HG02973 (cell line): Measurements from ENCODE around the gene EPHA3.

Experiments used
- ATAC-seq: cut with Tn5 transposase; IDR thresholded peaks from one replicate; pipeline ENCODE4 v1.9.1; 2021; ENCODE audit warnings: moderate library complexity; ENCODE audit not compliant: unreplicated experiment

EPHA3 gene

DNA sequence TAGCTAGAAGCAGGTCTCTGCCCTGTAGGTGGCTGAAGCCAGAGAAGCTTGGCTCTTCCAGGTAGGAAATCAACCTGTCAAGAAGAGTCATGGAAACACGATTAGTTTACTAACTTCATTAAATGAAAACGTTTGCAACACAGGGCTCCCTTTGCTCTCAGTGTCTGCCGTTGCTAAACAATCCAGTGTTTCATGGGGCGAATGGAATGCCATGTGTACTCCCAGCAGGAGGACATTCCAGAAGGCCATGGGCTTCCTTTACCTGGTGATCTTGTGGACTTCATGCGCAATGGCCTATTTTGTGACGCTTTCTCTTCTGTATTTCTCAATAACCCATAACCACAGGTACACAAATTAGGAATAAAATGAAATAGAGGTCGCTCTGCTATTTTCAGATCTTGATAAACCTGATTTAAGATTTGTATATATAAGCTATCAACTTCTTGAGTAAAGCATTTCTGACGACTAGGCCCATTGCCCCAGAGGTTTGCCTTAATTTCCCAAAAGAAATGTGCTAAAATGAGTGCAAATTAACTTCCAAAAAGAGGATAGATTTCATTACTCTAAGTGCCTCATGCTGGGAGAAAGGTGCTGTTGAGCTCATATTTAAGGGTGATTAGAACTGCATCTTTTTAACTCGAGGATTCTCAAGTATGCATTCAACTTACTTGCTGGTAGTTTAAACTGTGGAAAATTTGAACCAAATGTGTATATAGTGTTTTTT, 171.0 kb downstream of the EPHA3 start:
- no peak for ATAC-seq

DNA sequence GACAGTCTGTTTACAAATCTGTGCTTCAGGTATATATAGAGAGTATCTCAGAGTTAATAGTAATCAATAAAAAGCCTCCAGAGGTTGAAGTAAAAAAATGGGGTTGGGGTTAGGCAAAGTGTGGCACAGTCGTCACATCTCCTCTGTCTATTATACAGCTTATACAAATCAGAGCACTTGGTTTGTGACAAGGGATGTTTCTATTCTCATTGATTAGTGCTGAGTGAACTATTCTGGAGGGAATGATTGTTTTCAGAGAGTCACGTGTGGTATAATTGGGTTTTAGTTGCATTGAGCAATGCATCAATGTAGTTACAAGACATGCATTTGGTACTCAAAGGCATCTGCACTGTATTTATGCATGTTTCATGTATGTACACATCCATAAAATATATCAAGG, 172.9 kb downstream of the EPHA3 start:
- ATAC-seq: no peak

DNA sequence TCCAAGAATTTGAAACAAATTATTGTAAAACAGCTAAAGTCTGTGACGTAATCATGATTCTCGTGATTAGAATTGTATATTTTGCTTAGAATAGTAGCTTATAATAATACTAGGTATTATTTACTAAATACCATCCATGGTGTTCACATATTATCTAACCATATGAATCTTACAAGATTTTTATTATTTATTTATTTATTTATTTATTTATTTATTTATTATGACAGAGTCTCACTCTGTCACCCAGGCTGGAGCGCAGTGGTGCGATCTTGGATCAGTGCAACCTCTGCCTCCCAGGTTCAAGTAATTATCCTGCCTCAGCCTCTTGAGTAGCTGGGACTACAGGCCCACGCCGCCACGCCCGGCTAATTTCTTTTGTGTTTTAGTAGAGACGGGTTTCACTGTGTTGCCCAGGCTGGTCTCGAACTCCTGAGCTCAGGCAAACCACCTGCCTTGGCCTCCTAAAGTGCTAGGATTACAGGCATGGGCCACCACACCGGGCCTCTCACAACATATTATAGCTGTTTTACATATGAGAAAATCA, 173.5 kb downstream of the EPHA3 start:
- no peak for ATAC-seq

DNA sequence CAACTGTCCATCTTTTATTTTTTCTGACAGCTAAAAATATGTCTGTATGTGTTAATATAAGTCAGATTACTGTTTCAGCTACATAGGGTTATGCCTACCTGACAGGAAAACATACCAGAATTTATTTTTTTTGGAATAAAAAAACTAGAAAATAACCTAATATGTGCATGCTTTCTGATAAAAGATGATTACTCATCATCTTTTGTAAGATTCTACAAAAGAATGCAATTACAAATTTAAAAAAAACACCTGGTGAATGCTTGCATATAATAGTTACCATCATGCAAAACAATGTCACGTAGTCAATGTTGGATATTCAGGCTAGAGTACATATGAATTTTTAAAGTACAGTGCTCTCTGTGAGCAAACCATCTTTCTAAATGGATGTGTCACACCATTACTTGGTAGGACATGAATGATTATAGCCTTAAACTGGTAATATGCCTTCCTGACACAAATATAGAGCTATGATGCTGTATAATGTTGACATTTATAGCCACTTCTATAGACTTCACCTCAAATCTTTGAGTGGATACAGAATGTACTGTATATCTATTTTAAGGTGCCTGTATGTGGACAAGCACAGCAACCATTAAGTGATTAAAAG, 180.6 kb downstream of the EPHA3 start:
- no peak for ATAC-seq

DNA sequence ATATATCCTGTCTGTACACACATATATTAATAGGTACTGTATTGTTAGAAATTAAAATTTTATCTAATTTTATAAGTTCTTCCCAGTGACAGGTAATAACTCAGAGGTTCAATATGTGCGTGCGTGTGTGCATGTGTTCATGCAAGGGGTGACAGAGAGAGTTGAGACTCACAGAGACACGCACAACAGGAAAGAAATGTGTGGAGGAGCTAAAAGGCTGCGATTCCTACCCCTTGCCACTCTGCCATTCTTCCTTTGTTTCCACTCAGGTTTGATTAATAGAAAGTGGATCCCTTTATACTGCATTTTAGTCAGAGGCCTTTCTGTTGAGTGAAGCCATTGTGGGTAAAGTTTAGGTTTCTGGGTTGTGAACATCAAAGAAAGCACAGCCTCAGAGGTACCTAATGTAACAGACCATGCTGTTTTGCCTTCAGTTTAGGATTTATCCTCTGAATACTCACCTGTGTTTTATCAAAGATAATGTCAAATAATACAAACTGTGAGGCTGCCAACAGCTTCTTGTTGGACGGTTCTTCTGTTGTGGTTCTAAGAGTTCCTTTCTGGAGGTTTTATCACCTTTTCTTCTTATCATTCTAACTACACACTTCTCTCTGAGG, 182.3 kb downstream of the EPHA3 start:
- no peak for ATAC-seq

DNA sequence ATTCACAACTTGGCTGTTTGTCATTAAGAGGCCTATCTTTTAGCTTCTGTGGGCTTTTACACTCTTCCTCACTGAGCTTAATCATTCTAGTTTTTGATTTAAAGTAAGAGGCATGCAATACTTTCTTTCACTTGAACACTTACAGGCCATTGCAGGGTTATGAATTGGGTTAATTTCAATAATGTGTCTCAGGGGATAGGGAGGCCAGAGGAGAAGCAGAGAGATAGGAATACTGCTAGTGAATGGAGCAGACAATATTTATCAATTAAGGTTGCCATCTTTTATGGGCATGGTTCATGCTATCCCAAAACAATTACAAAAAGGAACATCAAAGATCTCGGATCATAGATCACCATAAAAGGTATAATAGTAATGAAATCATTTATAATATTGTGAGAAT, 189.8 kb downstream of the EPHA3 start:
- ATAC-seq: no peak

DNA sequence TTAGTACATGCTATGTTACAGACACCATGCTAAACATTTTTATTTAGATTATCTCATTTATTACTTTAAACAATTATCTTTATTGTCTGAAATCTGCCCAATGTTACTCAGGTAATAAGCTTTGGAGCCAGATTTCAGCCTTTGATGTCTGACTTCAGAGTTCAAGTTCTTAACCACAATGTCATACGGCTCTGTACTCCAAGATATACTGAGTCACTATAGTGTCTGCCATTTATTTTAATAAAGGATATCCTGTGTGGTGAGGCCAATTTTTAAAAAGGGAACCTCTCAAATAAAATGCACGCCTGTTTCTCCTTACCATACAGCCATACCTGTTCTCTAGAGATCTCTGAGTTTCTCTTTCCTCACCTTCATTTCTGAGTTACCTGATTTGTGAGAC, 193.1 kb downstream of the EPHA3 start:
- no peak for ATAC-seq

DNA sequence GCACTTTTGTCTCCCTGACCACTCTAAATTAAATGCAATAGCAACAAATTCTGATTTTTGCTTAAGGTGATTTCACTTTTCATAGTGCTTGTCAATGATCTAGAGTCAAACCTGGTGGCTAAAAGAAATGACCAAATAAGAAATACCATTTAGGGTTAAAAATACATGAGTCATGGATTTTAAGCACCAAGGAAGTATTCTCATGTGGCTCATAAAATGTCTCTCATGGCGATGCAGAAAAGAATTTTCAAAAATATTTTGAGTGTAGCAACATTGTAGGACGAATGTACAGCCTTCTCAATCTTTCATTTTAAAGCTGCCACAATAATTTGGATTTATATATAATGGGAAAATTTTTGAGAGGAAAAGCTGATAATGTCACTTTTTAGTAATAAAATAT, 193.6 kb downstream of the EPHA3 start:
- no peak for ATAC-seq

DNA sequence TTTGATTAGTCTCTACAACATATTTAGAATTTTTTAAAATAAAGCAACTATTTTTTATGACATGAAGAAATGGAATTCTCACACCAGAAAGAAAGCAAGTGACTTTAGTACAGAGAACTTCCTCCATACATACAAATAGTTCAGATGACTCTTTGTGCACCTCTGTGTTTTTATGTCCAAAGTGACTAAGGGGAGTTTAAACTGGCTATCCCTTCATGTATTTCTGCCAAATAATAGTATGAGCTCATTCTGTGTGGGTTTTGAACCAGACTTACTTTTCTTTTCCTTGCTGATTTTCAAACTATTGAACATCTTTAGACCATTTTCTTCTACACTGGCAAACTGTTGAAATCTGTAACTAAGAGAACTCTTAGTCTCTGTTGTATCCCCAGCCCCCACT, 196.3 kb downstream of the EPHA3 start:
- no peak for ATAC-seq

DNA sequence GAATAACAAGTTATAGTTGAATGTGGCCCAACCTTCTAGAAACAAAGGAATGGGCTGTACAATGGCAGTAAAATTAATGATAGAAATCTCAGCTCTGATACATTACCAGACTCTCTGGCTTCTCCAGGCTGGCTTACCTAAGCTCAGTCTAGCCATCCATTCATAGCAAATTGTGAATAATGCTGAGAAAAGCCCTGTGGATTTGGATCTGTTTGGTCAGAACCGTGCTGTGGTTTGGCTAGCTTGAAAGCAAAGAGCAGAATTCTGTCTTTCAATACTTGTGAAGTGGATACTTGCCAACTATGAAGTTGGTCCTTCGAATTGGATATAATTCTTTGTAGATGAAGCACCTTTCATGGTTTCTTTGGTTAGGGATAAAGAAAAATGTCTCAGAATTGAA, 199.1 kb downstream of the EPHA3 start:
- ATAC-seq: no peak

DNA sequence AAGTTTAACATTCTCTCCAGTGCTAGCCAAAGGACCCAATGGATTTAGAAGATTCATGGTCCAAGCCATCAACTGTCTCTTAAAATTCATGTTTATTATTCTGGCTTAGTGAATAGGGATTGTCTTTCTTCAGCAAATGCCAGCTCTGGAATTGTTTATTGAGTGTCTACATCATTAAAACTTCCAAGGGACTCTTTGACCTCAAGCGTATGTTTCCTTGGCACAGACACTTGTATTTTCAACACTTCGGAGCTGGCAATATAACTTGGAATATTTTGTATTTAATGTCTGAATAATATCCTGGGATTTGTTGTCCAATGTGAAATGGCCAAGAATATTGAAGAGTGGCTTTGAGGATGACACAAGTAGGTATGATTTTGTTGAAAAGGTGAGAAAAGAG, 204.2 kb downstream of the EPHA3 start:
- ATAC-seq: no peak

DNA sequence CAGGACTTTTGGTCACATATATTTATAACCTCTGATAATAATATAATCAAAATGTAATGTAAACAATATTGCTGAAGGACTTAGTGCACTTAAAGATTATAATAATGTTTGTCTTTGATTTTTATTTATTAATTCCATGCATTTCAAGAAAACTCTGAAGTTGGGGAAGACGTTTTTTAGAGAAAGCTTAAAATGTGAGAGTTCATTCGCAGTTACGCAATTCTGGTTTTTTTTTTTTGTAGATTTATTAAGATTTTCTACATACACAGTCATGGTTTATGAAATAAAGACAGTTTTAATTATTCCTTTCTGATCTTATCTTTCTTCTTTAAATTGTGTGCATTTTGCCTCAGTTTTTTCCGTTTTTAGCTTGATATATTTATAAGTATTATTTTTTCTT, 204.7 kb downstream of the EPHA3 start:
- ATAC-seq: no peak

DNA sequence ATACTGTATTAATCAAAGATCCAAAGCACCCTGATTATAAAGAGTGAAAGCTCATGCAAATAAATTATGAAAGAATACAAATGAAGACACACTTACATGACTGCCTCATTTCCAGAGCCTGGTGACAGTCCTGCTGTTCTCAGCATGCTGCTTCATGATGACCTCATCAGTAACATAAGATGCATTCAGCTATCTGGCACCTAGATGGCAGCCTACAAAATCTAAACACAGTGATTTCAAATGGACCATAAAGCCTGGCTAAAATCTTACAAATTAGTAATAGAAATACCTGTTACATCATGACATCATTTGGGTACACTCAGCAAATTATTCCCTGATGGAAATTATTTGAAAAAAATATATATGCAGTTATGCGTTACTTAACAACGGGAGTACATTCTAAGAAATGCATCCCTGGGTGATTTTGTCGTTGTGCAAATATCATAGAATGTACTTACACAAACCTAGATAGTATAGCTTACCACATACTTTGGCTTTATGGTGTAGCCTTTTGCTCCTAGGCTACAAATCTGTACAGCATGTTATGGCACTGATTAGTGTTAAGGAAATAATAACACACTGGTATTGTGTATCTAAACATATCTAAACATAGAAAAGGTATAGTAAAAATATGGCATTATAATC, 207.2 kb downstream of the EPHA3 start:
- ATAC-seq: no peak

DNA sequence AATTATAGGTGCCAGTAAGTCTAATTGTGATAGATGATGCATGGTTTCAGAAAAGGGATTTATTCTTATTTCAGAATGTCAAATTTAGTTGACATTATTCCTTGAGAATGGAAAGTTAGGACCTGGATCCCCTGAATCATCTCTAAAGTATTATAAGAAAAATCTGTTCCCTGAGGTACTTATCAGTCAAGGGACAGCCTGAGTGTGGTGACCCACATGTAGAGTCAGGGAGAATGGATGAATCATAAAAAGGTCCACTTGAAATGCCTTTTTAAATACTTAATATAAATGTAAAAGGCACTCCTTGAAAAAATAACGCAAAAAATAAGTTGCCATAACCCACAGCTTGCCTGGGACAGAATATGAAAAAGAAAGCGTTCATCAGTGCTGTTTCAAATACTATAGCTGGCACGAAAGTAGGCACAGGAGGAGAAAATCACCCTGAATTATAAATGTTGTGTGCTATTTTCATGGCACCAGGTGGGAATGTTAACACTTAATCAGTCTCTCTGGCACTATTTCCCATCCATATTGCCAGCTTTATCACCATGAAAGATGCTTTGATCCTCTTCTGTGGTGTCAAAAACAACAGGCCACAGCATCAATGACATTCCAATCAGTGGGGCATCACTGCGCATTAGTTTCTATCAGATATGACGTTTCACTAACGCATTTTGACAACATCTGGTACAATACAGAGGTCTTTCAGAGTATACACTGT, 208.5 kb downstream of the EPHA3 start:
- no peak for ATAC-seq

DNA sequence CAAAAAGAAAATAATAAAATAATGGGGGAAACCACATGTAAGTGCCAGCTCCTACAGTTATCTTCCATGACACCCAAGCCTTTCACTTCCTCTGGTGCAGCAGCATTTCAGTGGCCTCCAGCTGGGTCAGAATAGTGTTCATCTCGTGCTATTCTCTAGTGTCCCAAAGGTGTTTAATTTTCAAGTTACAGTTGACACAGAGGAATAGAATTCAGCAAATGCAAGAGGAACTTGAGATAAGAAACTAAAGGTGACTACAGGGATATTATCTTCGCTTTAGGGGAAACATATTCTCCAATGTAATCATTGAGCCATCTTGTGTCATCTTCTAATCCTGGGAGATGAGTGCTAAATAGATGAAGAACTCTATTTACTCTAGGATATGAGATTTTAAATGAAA, 212.8 kb downstream of the EPHA3 start:
- no peak for ATAC-seq

DNA sequence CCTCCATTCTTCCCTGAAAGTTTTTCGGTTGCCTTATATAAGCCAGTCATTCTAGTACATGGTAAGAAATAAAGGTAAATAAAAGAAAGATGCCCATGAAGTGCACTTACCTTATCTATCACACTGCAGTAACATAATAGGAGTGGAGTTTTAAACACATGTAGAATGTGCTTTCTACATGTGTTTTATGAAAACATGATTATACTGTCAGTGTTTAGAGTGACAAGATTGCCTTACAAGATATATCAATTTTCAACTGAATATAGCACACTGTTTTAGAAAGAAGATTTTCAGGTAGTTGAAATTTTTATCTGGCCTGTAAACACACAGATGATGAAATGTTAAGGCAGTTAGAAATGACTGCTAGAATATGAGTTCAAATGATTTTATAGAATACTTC, 219.6 kb downstream of the EPHA3 start:
- ATAC-seq: no peak

DNA sequence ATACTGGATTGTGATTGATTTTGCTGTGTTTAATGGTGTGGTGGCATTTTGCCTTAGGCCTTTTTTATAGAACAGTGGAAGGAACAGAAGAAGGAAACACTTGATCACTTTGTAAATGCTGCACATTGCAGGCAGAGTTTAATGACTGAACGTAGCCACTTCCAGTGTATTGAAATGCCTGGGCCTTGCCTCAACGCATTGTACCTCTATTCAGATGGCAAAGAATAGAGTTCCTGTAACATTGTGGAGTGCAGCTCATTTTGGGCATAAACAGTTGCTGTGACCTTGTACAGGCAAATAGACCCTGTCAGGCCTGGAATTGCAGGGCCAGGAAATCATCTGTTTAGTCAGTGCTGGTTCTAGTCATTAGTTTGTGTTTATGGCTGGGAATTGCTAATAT, 225.0 kb downstream of the EPHA3 start:
- ATAC-seq: no peak

DNA sequence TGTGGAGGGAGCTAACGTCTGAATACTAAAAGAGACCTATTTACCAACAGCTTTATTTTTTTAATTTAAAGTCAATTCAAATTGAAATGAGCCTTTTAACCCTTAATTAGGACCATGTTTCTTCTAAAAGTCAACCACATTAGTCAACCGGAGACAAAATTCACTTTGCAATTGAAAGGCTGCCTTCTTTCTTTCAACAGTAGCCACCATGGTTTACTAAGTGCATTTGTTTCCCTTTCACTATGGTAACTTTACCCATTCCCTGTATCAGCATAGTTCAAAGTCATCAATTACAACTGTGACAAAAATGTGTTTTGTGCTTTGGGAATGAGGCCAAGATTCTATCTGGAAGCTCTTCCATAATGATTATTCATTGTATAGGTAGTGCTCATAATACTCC, 225.4 kb downstream of the EPHA3 start:
- ATAC-seq: no peak

DNA sequence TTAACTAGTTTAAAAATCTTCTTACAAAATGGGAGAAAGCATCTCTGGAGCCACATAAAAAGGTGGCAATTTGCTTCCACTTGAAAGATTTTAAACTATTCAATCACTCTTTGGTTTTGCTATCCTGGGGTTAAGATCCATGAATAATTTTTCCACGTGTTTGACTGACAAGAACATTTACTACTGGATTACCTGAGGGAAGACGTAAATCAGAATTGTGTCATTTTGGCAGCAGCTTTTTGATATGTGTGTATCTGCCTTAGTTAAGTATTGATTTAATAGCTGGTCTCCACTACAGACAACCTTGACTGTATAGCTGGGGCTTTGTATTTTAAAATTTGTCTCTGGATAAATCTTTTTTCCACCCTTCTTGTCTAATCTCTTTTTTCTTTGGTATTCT, 228.3 kb downstream of the EPHA3 start:
- ATAC-seq: no peak

DNA sequence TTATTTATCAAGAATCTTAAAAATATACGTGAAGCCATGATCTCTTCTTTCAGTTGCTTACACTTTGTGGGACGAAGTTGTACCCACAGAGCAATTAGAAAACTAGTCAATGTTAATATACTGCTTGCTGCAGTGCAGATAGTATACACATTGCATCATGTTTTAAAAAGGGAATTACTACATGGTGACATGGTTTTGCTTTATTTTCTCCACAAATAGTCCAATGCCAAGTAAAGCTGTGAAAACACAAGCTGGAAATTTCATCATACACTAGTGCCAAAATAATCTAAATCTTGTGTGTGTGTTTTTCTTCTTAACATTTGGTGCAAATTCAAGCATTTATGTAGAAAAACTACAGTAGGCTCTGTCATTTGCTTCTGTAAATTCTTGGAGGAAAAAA, 233.0 kb downstream of the EPHA3 start:
- ATAC-seq: no peak

DNA sequence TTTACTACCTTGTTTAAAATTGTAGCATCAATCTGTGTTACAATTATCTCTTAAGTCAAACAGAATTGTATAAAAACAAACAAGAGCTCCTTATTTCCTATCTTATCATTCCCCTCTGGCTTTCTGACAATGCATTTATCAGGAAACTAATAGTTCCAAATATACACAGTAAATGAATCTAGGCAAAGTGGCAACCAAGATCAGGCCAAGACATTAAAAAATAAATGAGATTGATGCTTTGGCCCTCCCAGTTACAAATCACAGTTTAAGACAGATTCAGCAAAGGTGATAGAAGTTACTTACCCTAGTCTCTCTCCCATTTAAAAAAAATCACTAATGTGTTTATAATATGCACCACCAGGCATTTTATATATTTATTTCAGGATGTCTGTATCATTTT, 236.7 kb downstream of the EPHA3 start:
- no peak for ATAC-seq
